ENCODE results near the gene MCF2L2. TPM values are rescaled to one million over a fixed set of nuclear protein-coding genes. Genes with fewer than 3 reads are reported as not detected.

The MCF2L2 gene
- total RNA-seq, 1 experiment from 2014 or later = 12.2 TPM

DNA sequence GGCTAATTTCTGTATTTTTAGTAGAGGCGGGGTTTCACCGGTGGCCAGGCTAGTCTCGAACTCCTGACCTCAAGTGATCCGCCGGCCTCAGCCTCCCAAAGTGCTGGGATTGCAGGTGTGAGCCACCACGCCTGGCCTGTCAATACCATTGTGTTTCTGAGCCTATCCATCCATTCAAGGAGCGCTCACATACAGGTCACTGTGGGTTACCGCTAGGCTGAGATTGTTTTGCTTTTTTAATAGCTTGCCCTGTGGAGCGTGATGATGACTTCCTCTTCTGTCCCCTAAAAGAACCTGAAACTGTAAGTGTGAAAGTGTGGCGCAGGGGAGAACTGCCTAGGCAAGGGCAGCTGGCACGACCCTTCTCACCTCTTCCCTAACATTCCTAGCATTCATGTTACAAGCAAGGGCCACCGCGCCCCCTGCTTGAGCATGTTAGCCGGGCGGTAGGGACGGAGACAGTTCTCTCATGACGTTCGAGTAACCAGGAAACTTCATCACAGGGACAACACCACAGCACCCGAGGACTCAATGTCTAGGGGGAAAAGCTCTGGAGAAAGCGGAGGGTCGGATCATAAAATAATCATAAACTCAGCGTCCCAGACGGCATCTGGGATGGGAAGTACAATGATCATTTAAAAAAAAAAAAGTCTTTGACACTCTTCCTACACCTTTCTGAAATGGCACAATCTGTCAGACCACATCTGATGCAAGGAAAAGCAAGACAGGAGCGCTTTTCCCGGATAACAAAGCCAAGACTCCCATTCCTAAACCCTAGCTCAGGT is 266.7 kb downstream of the MCF2L2 start:
- peak overlapping the region; percentile 68 for H3K4me2 ChIP-seq (ENCODE audit: low read depth, low read length, poor library complexity, severe bottlenecking)
- H3K9me2 ChIP-seq (replicated peaks; ENCODE audit: insufficient read depth, low read length) = no peaks in the 10 kb centered on the region
- H3K4me3 ChIP-seq (ENCODE audit: low read length) = peak overlapping the region; percentile 63
- no peaks in the 10 kb centered on the region for H3K9me3 ChIP-seq (ENCODE audit: low read length)
- peak overlapping the region; percentile 69 for H3K9ac ChIP-seq (ENCODE audit: low read length)
- no peaks in the 10 kb centered on the region for H3K27me3 ChIP-seq (ENCODE audit: low read length)
- no peak overlapping the region for H2AFZ ChIP-seq (ENCODE audit: low read length)
- peak; percentile 97 for DNase-seq
- no peaks in the 10 kb centered on the region for H4K20me1 ChIP-seq (ENCODE audit: insufficient read depth, low read depth, low read length)
- H3K36me3 ChIP-seq (ENCODE audit: insufficient read depth, low read length) = peaks cover 22% of the 10 kb centered on the region
- H3K79me2 ChIP-seq (ENCODE audit: low read length) = peaks cover 4% of the 10 kb centered on the region; the same call in 1 of the 2 replicates
- H3K27ac ChIP-seq (ENCODE audit: low read length) = peak overlapping the region; percentile 97
- H3K4me1 ChIP-seq (ENCODE audit: low read length) = peaks cover 56% of the 10 kb centered on the region

DNA sequence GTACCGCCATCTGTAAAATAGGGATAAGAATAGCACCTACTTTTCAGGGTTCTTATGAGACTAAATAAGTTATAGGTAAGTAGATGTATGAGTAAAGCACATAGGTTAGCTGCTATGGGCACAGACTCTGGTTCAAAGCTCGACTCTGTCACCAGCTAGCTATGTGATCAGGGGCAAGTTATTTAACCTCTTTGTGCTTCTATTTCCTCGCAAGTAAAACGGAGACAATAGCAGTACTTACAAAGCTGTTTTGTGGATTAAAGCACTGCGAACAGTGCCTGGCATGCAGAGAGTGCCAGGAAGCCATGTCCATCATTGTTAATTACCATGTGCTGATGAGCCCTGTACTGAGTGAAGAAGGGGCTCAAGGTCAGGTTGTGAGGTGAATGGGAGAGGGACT is 267.8 kb downstream of the MCF2L2 start:
- no peaks in the 10 kb centered on the region for H3K27me3 ChIP-seq (ENCODE audit: low read length)
- peak overlapping the region; percentile 51 for H3K9ac ChIP-seq (ENCODE audit: low read length)
- H2AFZ ChIP-seq (ENCODE audit: low read length) = no peak overlapping the region
- H3K4me2 ChIP-seq (ENCODE audit: low read depth, low read length, poor library complexity, severe bottlenecking) = peak overlapping the region; percentile 68
- H3K36me3 ChIP-seq (ENCODE audit: insufficient read depth, low read length) = peaks cover 22% of the 10 kb centered on the region
- no peaks in the 10 kb centered on the region for H4K20me1 ChIP-seq (ENCODE audit: insufficient read depth, low read depth, low read length)
- H3K79me2 ChIP-seq (ENCODE audit: low read length) = peaks cover 4% of the 10 kb centered on the region; the same call in 1 of the 2 replicates
- peak overlapping the region; percentile 97 for H3K27ac ChIP-seq (ENCODE audit: low read length)
- H3K4me3 ChIP-seq (ENCODE audit: low read length) = peak overlapping the region; percentile 63
- no peak for DNase-seq
- H3K9me2 ChIP-seq (replicated peaks; ENCODE audit: insufficient read depth, low read length) = no peaks in the 10 kb centered on the region
- no peaks in the 10 kb centered on the region for H3K9me3 ChIP-seq (ENCODE audit: low read length)
- H3K4me1 ChIP-seq (ENCODE audit: low read length) = peaks cover 67% of the 10 kb centered on the region

DNA sequence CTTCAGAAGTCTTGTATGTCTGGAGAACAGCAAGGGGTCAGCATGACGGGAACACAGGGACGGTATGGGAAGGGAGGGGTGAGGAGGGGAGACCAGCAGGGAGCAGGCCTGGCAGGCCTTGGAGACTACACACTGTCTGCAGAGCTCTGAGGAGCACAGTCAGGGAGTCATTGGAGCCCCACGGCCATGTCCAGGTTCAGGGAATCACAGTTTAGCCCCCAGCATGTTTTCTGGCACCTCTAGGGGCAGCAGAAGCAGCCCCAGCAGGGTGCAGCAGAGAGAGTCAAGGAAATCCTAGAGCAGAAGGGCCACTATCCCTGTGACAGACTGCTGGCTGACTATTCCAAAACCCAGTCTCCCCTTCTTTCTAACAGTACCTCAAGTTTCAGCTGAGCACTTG is 269.1 kb downstream of the MCF2L2 start:
- H3K27me3 ChIP-seq (ENCODE audit: low read length) = no peaks in the 10 kb centered on the region

DNA sequence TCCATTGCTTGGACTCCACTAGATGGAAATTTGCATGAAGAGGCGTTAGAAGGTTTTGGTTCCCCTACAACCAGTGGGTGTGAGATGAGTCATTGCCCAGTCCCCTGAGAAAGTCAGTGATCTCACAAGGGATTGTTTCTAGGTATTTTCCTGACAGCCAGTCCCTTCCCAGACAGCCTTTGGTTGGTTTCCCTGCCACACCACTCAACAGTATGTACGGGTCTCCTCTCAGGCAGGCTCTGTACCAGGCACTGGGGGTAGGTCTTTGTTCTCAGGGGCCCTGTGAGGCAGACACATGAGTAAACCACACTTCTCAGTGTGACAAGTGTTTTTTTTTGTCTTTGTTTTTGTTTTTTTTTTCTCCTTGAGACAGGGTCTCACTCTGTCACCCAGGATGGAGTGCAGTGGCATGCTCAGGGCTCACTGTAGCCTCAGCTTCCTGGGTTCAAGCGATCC is 269.8 kb downstream of the MCF2L2 start:
- Histone ChIP-seq H3K4me2 (ENCODE audit: low read depth, low read length, poor library complexity, severe bottlenecking) (peak overlapping the region; percentile 68), H3K79me2 (ENCODE audit: low read length) (peaks cover 4% of the 10 kb centered on the region; the same call in 1 of the 2 replicates), H4K20me1 (ENCODE audit: insufficient read depth, low read depth, low read length) (no peaks in the 10 kb centered on the region), H3K9me3 (ENCODE audit: low read length) (no peaks in the 10 kb centered on the region), H3K9me2 (replicated peaks; ENCODE audit: insufficient read depth, low read length) (no peaks in the 10 kb centered on the region), H3K27ac (ENCODE audit: low read length) (peak overlapping the region; percentile 97), H3K36me3 (ENCODE audit: insufficient read depth, low read length) (peaks cover 24% of the 10 kb centered on the region), H2AFZ (ENCODE audit: low read length) (no peak overlapping the region), H3K27me3 (ENCODE audit: low read length) (no peaks in the 10 kb centered on the region), H3K4me3 (ENCODE audit: low read length) (peak overlapping the region; percentile 10; the same call in 1 of the 2 replicates), H3K4me1 (ENCODE audit: low read length) (peaks cover 88% of the 10 kb centered on the region), H3K9ac (ENCODE audit: low read length) (peak overlapping the region; percentile 4; the same call in 1 of the 2 replicates)
- peak; percentile 91 for DNase-seq

More for the DNA sequence above, 269.1 kb downstream of the MCF2L2 start:
- Histone ChIP-seq H3K9me2 (replicated peaks; ENCODE audit: insufficient read depth, low read length) (no peaks in the 10 kb centered on the region), H3K4me3 (ENCODE audit: low read length) (peak overlapping the region; percentile 10; the same call in 1 of the 2 replicates), H2AFZ (ENCODE audit: low read length) (no peak overlapping the region), H3K27ac (ENCODE audit: low read length) (peak overlapping the region; percentile 97), H3K4me2 (ENCODE audit: low read depth, low read length, poor library complexity, severe bottlenecking) (peak overlapping the region; percentile 68), H3K4me1 (ENCODE audit: low read length) (peaks cover 80% of the 10 kb centered on the region), H4K20me1 (ENCODE audit: insufficient read depth, low read depth, low read length) (no peaks in the 10 kb centered on the region), H3K9me3 (ENCODE audit: low read length) (no peaks in the 10 kb centered on the region), H3K36me3 (ENCODE audit: insufficient read depth, low read length) (peaks cover 22% of the 10 kb centered on the region), H3K79me2 (ENCODE audit: low read length) (peaks cover 4% of the 10 kb centered on the region; the same call in 1 of the 2 replicates), H3K9ac (ENCODE audit: low read length) (peak overlapping the region; percentile 4)
- DNase-seq = peak; percentile 87

DNA sequence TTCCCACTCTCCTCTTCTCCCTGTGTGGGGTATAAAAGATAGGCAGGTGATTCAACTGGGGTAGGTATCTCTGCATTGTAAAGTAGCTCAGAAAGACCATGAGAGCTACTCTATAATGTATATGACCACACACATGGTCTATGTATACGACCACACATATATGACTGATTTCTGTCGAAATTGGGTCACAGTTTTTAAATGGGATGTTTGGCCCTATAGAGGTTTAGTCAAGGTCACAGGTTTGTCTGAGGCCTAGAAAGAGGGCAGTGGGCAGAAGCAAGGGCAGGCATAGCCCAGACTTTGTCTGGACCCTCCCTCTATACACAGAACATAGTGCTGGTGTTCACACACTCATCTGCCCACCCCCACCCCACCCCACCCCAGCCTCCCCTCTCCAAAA is 270.3 kb downstream of the MCF2L2 start:
- Histone ChIP-seq H3K79me2 (ENCODE audit: low read length) (peaks cover 4% of the 10 kb centered on the region; the same call in 1 of the 2 replicates), H3K4me1 (ENCODE audit: low read length) (peaks cover 92% of the 10 kb centered on the region), H4K20me1 (ENCODE audit: insufficient read depth, low read depth, low read length) (no peaks in the 10 kb centered on the region), H3K36me3 (ENCODE audit: insufficient read depth, low read length) (peaks cover 24% of the 10 kb centered on the region), H3K9ac (ENCODE audit: low read length) (peak overlapping the region; percentile 13; the same call in 1 of the 2 replicates), H3K27me3 (ENCODE audit: low read length) (no peaks in the 10 kb centered on the region), H3K27ac (ENCODE audit: low read length) (peak overlapping the region; percentile 97), H3K9me2 (replicated peaks; ENCODE audit: insufficient read depth, low read length) (no peaks in the 10 kb centered on the region), H3K4me2 (ENCODE audit: low read depth, low read length, poor library complexity, severe bottlenecking) (peak overlapping the region; percentile 32), H3K9me3 (ENCODE audit: low read length) (no peaks in the 10 kb centered on the region), H3K4me3 (ENCODE audit: low read length) (no peak overlapping the region; the same call in 1 of the 2 replicates), H2AFZ (ENCODE audit: low read length) (no peak overlapping the region)
- no peak for DNase-seq

DNA sequence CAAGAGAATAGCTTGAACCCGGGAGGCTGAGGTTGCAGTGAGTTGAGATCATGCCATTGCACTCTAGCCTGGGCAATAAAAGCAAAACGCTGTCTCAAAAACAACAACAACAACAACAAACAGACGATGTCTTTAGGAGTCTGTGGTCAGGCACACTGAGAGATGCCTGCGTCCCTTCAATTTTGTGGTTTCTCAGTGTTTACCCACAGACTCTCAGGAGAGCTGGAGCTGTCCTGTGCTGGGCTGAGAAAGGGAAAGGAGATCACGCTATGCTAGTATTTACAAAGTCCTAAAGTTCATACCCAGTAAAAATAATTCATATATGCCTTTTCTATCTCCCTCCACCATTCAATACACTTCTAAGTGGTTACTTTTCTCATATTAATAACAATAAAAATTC is 272.2 kb downstream of the MCF2L2 start:
- no peaks in the 10 kb centered on the region for H3K9me2 ChIP-seq (replicated peaks; ENCODE audit: insufficient read depth, low read length)
- no peaks in the 10 kb centered on the region for H4K20me1 ChIP-seq (ENCODE audit: insufficient read depth, low read depth, low read length)
- no peak overlapping the region for H2AFZ ChIP-seq (ENCODE audit: low read length)
- no peaks in the 10 kb centered on the region for H3K9me3 ChIP-seq (ENCODE audit: low read length)
- no peak overlapping the region for H3K9ac ChIP-seq (ENCODE audit: low read length)
- no peak overlapping the region for H3K4me2 ChIP-seq (ENCODE audit: low read depth, low read length, poor library complexity, severe bottlenecking)
- peaks cover 24% of the 10 kb centered on the region for H3K36me3 ChIP-seq (ENCODE audit: insufficient read depth, low read length)
- no peak for DNase-seq
- no peak overlapping the region for H3K4me3 ChIP-seq (ENCODE audit: low read length)
- H3K27me3 ChIP-seq (ENCODE audit: low read length) = no peaks in the 10 kb centered on the region
- H3K4me1 ChIP-seq (ENCODE audit: low read length) = peaks cover 100% of the 10 kb centered on the region
- H3K27ac ChIP-seq (ENCODE audit: low read length) = peak overlapping the region; percentile 97
- H3K79me2 ChIP-seq (ENCODE audit: low read length) = peaks cover 4% of the 10 kb centered on the region; the same call in 1 of the 2 replicates

DNA sequence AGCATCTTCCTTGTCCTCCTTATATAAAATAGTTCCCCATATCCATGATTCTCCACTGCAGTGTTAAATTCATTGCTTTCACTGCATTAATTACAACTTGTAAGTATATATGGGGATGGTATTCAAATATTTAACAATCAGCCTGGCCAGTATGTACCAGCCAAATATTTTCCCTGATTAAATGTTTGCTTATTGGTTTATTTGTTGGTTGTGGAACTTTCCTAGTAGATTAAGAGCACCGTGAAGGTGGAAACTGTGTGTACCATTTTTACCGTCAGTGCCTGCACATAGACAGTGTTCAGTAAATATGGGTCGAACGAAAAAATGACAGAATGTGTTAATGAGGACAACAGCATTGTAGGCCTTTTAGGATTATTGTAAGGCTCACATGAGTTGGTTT is 272.9 kb downstream of the MCF2L2 start:
- no peaks in the 10 kb centered on the region for H3K79me2 ChIP-seq (ENCODE audit: low read length)

More for the DNA sequence above, 272.9 kb downstream of the MCF2L2 start:
- DNase-seq = no peak
- peak overlapping the region; percentile 2; the same call in 1 of the 2 replicates for H3K9ac ChIP-seq (ENCODE audit: low read length)
- H3K4me1 ChIP-seq (ENCODE audit: low read length) = peaks cover 97% of the 10 kb centered on the region
- H3K36me3 ChIP-seq (ENCODE audit: insufficient read depth, low read length) = peaks cover 18% of the 10 kb centered on the region; the same call in 1 of the 2 replicates
- H3K9me3 ChIP-seq (ENCODE audit: low read length) = no peaks in the 10 kb centered on the region
- H3K4me2 ChIP-seq (ENCODE audit: low read depth, low read length, poor library complexity, severe bottlenecking) = peak overlapping the region; percentile 25
- no peaks in the 10 kb centered on the region for H3K27me3 ChIP-seq (ENCODE audit: low read length)
- H4K20me1 ChIP-seq (ENCODE audit: insufficient read depth, low read depth, low read length) = no peaks in the 10 kb centered on the region
- no peaks in the 10 kb centered on the region for H3K9me2 ChIP-seq (replicated peaks; ENCODE audit: insufficient read depth, low read length)
- peak overlapping the region; percentile 97 for H3K27ac ChIP-seq (ENCODE audit: low read length)
- no peak overlapping the region for H2AFZ ChIP-seq (ENCODE audit: low read length)
- no peak overlapping the region for H3K4me3 ChIP-seq (ENCODE audit: low read length)
